Kidney (tissue), 14 donors: ENCODE data around the gene RXRA. TPM values are rescaled to one million over a fixed set of nuclear protein-coding genes. Genes with fewer than 3 reads are reported as not detected.
A peak's percentile ranks its signal among the peaks of the same experiment; 100 is the strongest.

Experiments used
- DNase-seq, 5 donors: peaks; one replicate each; pipeline ENCODE4 v3.0.0-alpha.2; 2013 to 2020
- FAIRE-seq: peaks from 2 replicates; lab custom pipeline; 2012; peaks lifted over from hg19 to GRCh38; lab: Jason Lieb, UNC
- H3K27ac ChIP-seq, 2 donors: one replicate each; pipeline ENCODE4 v1.7.0; 2013; ENCODE audit warnings: low read depth in 2 of 2, low read length in 2 of 2, inconsistent platforms in 1 of 2
- H3K27me3 ChIP-seq: one replicate; pipeline ENCODE4 v1.7.1; 2013; ENCODE audit warnings: low read length, inconsistent platforms; ENCODE audit not compliant: control insufficient read depth, insufficient read depth
- H3K36me3 ChIP-seq, 3 donors: one replicate each; pipeline versions ENCODE4 v1.7.0 to v1.7.1; 2013; ENCODE audit warnings: low read length in 3 of 3, control low read depth in 1 of 3, inconsistent platforms in 1 of 3; ENCODE audit not compliant: insufficient read depth in 3 of 3, control insufficient read depth in 2 of 3
- H3K4me1 ChIP-seq, 3 donors: one replicate each; pipeline versions ENCODE4 v1.7.0 to v1.7.1; 2013; ENCODE audit warnings: low read length in 3 of 3, inconsistent platforms in 1 of 3, low read depth in 1 of 3; ENCODE audit not compliant: control insufficient read depth in 2 of 3, insufficient read depth in 2 of 3
- H3K4me3 ChIP-seq, 3 donors: one replicate each; pipeline versions ENCODE4 v1.7.0 to v1.8.1; 2013; ENCODE audit warnings: low read length in 3 of 3, control low read depth in 1 of 3, inconsistent platforms in 1 of 3
- H3K9ac ChIP-seq, 3 donors: one replicate each; pipeline versions ENCODE4 v1.7.0 to v1.7.1; 2013; ENCODE audit warnings: low read length in 3 of 3, control low read depth in 1 of 3, inconsistent platforms in 1 of 3
- H3K9me3 ChIP-seq, 3 donors: one replicate each; pipeline versions ENCODE4 v1.7.0 to v1.7.1; 2013; ENCODE audit warnings: low read length in 3 of 3, control low read depth in 1 of 3, inconsistent platforms in 1 of 3; ENCODE audit not compliant: control insufficient read depth in 2 of 3, insufficient read depth in 1 of 3
- CTCF ChIP-seq: IDR thresholded peaks from 3 replicates; pipeline ENCODE4 v1.5.1; 2012; ENCODE audit warnings: mild to moderate bottlenecking, moderate library complexity, borderline replicate concordance; ENCODE audit not compliant: insufficient read depth; ENCODE audit errors: extremely low read depth
- intact Hi-C: fragments of 100-400 bp; cut with DNase I; formaldehyde crosslinking; loops from one replicate; pipeline ENCODE4 v1.11.1; 2022
- polyA plus RNA-seq: library from polyadenylated mRNA; stranded (reverse); fragments of 350-450 nt; fragmentation: Illumina TruSeq; extraction: RNeasy Lipid Tissue Mini Kit (QIAGEN cat#74804); gene quantifications from one replicate; pipeline ENCODE4 v1.2.3, GENCODE V29; 2014; ENCODE audit warnings: low read depth, low replicate concordance; ENCODE audit not compliant: insufficient read depth
- total RNA-seq: library from RNA; stranded (reverse); fragmentation: NEBNext Ultra II Directional; extraction: Animal tissue kit (Norgen Biotek cat#: 25700); gene quantifications from one replicate; pipeline ENCODE4 v1.2.1, GENCODE V29; 2021
- donor health status: control.
- donor health status: control.
- donor health status: control.
- donor health status: control.
- donor health status: control.
- donor health status: DM: yes; HTN: yes; CAD: no.
- donor health status: Normal renal cell carcinoma (clear cell type).

The RXRA gene
- total and polyA plus RNA-seq, 2 donors from 2014 or later = 24.0 to 49.5 TPM

GRCh38 chr9:134403682-134404301 is 77.5 kb downstream of the RXRA start:
- peak overlapping the region in 1 of 3 donors; percentile 12 for H3K9ac ChIP-seq
- H3K27me3 ChIP-seq = no peaks in the 10 kb centered on the region
- H3K9me3 ChIP-seq = peaks cover 0 to 8% (median 0%) of the 10 kb centered on the region in 3 donors
- FAIRE-seq (no peak), DNase-seq (peak in 2 of 5 donors; percentile 58 to 92)
- intact Hi-C loops = no loop called here
- no peak for TF ChIP-seq CTCF
- peak overlapping the region in 1 of 2 donors; percentile 61 for H3K27ac ChIP-seq
- no peak overlapping the region for H3K4me3 ChIP-seq
- peaks cover 0 to 6% (median 0%) of the 10 kb centered on the region in 3 donors for H3K36me3 ChIP-seq
- H3K4me1 ChIP-seq = peaks cover 0 to 59% (median 49%) of the 10 kb centered on the region in 3 donors

GRCh38 chr9:134404376-134405358 is 78.4 kb downstream of the RXRA start:
- Histone ChIP-seq H3K9me3 (no peaks in the 10 kb centered on the region), H3K9ac (peak overlapping the region in 1 of 3 donors; percentile 12), H3K4me3 (no peak overlapping the region), H3K4me1 (peaks cover 0 to 62% (median 49%) of the 10 kb centered on the region in 3 donors), H3K27me3 (no peaks in the 10 kb centered on the region), H3K36me3 (peaks cover 0 to 6% (median 0%) of the 10 kb centered on the region in 3 donors), H3K27ac (peak overlapping the region; percentile 32 to 54)
- DNase-seq (no peak), FAIRE-seq (no peak)
- intact Hi-C loops = no loop called here
- TF ChIP-seq CTCF = no peak

GRCh38 chr9:134405527-134405926 is 79.3 kb downstream of the RXRA start:
- intact Hi-C loops = no loop called here
- no peak overlapping the region for H3K4me3 ChIP-seq
- H3K27ac ChIP-seq = peak overlapping the region in 1 of 2 donors; percentile 42
- FAIRE-seq (no peak), DNase-seq (no peak)
- no peak overlapping the region for H3K9ac ChIP-seq
- TF ChIP-seq CTCF = no peak
- peaks cover 0 to 70% (median 49%) of the 10 kb centered on the region in 3 donors for H3K4me1 ChIP-seq
- no peaks in the 10 kb centered on the region for H3K9me3 ChIP-seq
- H3K36me3 ChIP-seq = peaks cover 0 to 6% (median 0%) of the 10 kb centered on the region in 3 donors
- H3K27me3 ChIP-seq = no peaks in the 10 kb centered on the region
